Gastroesophageal sphincter (tissue), 4 donors: Measurements from ENCODE around the gene LTF. TPM values are rescaled to one million over a fixed set of nuclear protein-coding genes. Genes with fewer than 3 reads are reported as not detected.

Experiments
- ATAC-seq: fragments of 150-250 bp; one replicate; pipeline ENCODE4 v1.9.1; 2016; ENCODE audit warnings: mild to moderate bottlenecking, moderate library complexity
- H3K27ac ChIP-seq, 4 donors: fragments of 200-600 bp; sonication (generic) in 3 of 4; 1 replicate in 3 of 4; 2 replicates in 1 of 4; pipeline ENCODE4 v1.5.1; 2016 to 2019
- H3K27me3 ChIP-seq: fragments of 200-600 bp; sonication (generic); one replicate; pipeline ENCODE4 v1.5.1; 2019
- H3K36me3 ChIP-seq, 2 donors: fragments of 200-600 bp; sonication (generic); one replicate each; pipeline ENCODE4 v1.5.1; 2019; ENCODE audit warnings: control low read depth in 1 of 2
- H3K4me1 ChIP-seq, 3 donors: fragments of 200-600 bp; sonication (generic); 1 replicate in 2 of 3; 2 replicates in 1 of 3; pipeline ENCODE4 v1.5.1; 2016 to 2019; ENCODE audit warnings: control low read depth in 2 of 3
- H3K4me3 ChIP-seq, 2 donors: fragments of 200-600 bp; sonication (generic); one replicate each; pipeline ENCODE4 v1.5.1; 2019; ENCODE audit warnings: mild to moderate bottlenecking in 1 of 2, moderate library complexity in 1 of 2
- H3K9me3 ChIP-seq, 3 donors: fragments of 200-600 bp; sonication (generic); one replicate each; pipeline ENCODE4 v1.5.1; 2017 to 2019; ENCODE audit warnings: control low read depth in 2 of 3
- EP300 ChIP-seq: sonication (generic); formaldehyde crosslinking; IDR thresholded peaks from one replicate; pipeline ENCODE4 v1.6.1; 2017; ENCODE audit warnings: antibody characterized with exemption, mild to moderate bottlenecking
- POLR2A ChIP-seq, 2 donors: fragments of 450-650 bp; IDR thresholded peaks; one replicate each; pipeline ENCODE4 v1.6.1; 2017; ENCODE audit warnings: antibody characterized with exemption in 2 of 2, mild to moderate bottlenecking in 2 of 2, moderate library complexity in 1 of 2
- POLR2AphosphoS5 ChIP-seq: sonication (generic); formaldehyde crosslinking; IDR thresholded peaks from one replicate; pipeline ENCODE4 v1.6.1; 2017; ENCODE audit warnings: antibody characterized with exemption
- WGBS, 2 donors: methylation state at CpG; one replicate each; pipeline ENCODE4 v1.1.5; 2018; ENCODE audit warnings: low coverage in 1 of 2; 5-methylcytosine and 5-hydroxymethylcytosine counted together
- total RNA-seq, 4 donors: library from RNA; depleted of rRNA; stranded (reverse); fragments of >200 nt; gene quantifications; one replicate each; pipeline ENCODE4 v1.1.0, GENCODE V29; 2016
- TF ChIP-seq, protein P1 (sequence below), 4 experiments: fragments of 200-600 bp in 2 of 4; fragments of 450-650 bp in 2 of 4; sonication (generic) in 1 of 4; IDR thresholded peaks; one replicate each; pipeline ENCODE4 v1.5.1; 2017 to 2019; ENCODE audit warnings: antibody characterized with exemption in 4 of 4, mild to moderate bottlenecking in 2 of 4, moderate library complexity in 2 of 4

LTF gene
- total RNA-seq, 4 donors from 2014 or later = 1.2 to 198 (median 1.4) TPM

GRCh38 chr3:46400000-46400734, 64.5 kb downstream of the LTF start:
- peaks cover 0 to 5% (median 0%) of the 10 kb centered on the region in 3 donors for H3K4me1 ChIP-seq
- no peak for ATAC-seq
- WGBS, 2 donors = 48 to 66% methylated on average over 4 to 8 of the region's 8 CpGs

GRCh38 chr3:46399557-46399956, 65.1 kb downstream of the LTF start:
- no peak for ATAC-seq

More at GRCh38 chr3:46400000-46400734, 64.5 kb downstream of the LTF start:
- TF ChIP-seq EP300 (no peak), POLR2A (IDR thresholded peaks at IDR 0.05) (no peak), POLR2AphosphoS5 (no peak)
- TF ChIP-seq, protein P1, sequence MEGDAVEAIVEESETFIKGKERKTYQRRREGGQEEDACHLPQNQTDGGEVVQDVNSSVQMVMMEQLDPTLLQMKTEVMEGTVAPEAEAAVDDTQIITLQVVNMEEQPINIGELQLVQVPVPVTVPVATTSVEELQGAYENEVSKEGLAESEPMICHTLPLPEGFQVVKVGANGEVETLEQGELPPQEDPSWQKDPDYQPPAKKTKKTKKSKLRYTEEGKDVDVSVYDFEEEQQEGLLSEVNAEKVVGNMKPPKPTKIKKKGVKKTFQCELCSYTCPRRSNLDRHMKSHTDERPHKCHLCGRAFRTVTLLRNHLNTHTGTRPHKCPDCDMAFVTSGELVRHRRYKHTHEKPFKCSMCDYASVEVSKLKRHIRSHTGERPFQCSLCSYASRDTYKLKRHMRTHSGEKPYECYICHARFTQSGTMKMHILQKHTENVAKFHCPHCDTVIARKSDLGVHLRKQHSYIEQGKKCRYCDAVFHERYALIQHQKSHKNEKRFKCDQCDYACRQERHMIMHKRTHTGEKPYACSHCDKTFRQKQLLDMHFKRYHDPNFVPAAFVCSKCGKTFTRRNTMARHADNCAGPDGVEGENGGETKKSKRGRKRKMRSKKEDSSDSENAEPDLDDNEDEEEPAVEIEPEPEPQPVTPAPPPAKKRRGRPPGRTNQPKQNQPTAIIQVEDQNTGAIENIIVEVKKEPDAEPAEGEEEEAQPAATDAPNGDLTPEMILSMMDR (IDR thresholded peaks at IDR 0.05) = no peak
- Histone ChIP-seq H3K4me3 (no peak overlapping the region), H3K9me3 (no peaks in the 10 kb centered on the region), H3K27ac (no peak overlapping the region), H3K27me3 (no peaks in the 10 kb centered on the region), H3K36me3 (no peaks in the 10 kb centered on the region)

DNA sequence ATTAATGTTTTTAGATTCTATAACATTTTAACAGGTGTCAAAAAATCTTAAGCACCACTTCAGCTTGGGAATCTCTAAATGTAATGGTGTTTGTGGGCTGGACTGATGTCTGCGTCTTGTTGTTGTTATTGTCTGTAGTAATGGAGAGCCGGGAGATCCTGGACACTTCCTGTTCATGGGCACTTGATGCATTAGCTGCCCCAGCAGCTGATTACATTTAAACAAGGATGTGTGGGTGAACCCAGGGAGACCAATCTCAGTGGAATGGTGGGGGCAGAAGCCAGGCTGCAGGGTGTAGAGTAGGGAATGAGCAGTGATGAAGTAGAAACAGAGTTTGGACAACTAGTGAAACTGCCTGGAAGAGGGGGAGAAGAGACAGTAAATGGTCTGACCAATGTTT, 65.6 kb downstream of the LTF start:
- Histone ChIP-seq H3K36me3 (no peaks in the 10 kb centered on the region), H3K27ac (no peak overlapping the region), H3K27me3 (no peaks in the 10 kb centered on the region), H3K9me3 (no peaks in the 10 kb centered on the region), H3K4me3 (no peak overlapping the region), H3K4me1 (no peaks in the 10 kb centered on the region)
- TF ChIP-seq POLR2AphosphoS5 (no peak), POLR2A (IDR thresholded peaks at IDR 0.05) (no peak), EP300 (no peak)
- 42 to 57% methylated on average over 1 to 2 of the region's 2 CpGs for whole genome bisulfite sequencing, 2 donors
- ATAC-seq = no peak

More at GRCh38 chr3:46399557-46399956, 65.1 kb downstream of the LTF start:
- Histone ChIP-seq H3K36me3 (no peaks in the 10 kb centered on the region), H3K4me1 (no peaks in the 10 kb centered on the region), H3K27me3 (no peaks in the 10 kb centered on the region), H3K9me3 (no peaks in the 10 kb centered on the region), H3K4me3 (no peak overlapping the region), H3K27ac (no peak overlapping the region)
- no peak for TF ChIP-seq EP300
- TF ChIP-seq, protein P1 (IDR thresholded peaks at IDR 0.05) = no peak
- TF ChIP-seq POLR2AphosphoS5 = no peak
- no peak for TF ChIP-seq POLR2A (IDR thresholded peaks at IDR 0.05)
- 51 to 72% methylated on average over 2 of the region's 2 CpGs for WGBS, 2 donors

DNA sequence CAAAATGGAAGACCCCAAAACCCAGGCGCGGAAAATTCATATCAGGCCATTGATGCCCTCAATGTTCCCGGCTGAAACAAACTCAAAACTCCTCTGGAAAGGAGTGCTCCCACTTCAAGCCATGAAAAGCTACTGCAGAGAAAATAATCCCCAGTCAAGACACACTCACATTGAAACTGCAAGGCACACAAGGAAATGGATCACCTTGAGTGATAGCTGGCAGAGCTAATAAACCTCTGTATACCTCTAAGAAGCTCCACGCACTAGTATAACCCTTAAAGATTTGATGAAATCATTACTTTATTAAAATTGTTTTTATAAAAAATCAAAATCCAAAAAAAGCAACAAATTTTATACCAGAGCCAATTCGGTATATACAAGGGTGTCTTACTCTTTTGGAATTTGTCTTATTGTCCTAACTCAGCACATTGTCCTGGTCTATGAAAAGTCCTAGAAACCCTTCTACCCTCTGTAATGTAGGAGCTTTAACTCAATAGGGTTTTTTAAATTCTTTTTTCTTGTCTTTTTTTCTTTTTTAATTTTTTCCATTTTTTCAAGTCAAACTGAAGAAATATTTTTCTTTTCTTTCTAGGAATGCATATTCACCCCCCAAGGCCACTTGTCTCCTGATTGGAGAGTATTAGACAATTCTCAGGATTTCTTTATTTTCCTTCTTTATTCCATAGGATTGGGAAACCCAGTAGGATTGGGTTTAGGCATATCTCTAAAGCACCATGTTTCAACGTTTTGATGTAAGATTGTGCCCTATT, 66.3 kb downstream of the LTF start:
- no peaks in the 10 kb centered on the region for H3K36me3 ChIP-seq
- 84 to 87% methylated on average over 3 to 6 of the region's 6 CpGs for WGBS, 2 donors
- no peak overlapping the region for H3K4me3 ChIP-seq
- no peak for TF ChIP-seq POLR2A (IDR thresholded peaks at IDR 0.05)
- TF ChIP-seq, protein P1 (IDR thresholded peaks at IDR 0.05) = no peak
- no peak for TF ChIP-seq POLR2AphosphoS5
- no peak for TF ChIP-seq EP300
- H3K4me1 ChIP-seq = no peaks in the 10 kb centered on the region
- H3K27ac ChIP-seq = no peak overlapping the region
- H3K9me3 ChIP-seq = no peaks in the 10 kb centered on the region
- no peak for ATAC-seq
- no peaks in the 10 kb centered on the region for H3K27me3 ChIP-seq

DNA sequence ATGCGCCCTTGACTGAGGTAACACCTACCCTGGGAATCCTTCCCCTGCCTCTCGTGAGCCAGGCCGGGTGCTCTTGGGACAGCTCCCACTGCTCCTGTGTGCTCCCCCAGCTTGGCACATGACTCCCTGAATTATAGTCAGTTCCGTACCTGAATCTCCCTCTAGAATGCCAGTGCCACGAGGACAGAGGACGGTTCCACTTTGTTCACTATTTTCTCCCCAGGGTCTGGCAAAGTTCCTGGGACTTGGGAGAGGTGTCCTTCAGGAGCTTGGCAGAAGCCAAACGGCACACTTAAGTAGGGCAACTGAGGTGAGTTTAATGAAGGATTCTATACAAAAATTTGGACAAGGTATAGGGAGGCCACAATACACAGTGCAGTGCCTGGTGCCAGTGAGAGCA, 67.6 kb downstream of the LTF start:
- Histone ChIP-seq H3K27me3 (no peaks in the 10 kb centered on the region), H3K4me3 (no peak overlapping the region), H3K36me3 (no peaks in the 10 kb centered on the region), H3K27ac (no peak overlapping the region), H3K4me1 (no peaks in the 10 kb centered on the region), H3K9me3 (no peaks in the 10 kb centered on the region)
- no peak for TF ChIP-seq POLR2AphosphoS5
- TF ChIP-seq, protein P1 (IDR thresholded peaks at IDR 0.05) = no peak
- no peak for TF ChIP-seq EP300
- no peak for TF ChIP-seq POLR2A (IDR thresholded peaks at IDR 0.05)
- WGBS, 2 donors = 100% methylated on average over 2 of the region's 7 CpGs; no CpG with 5 or more reads in 1 of the 2 donors
- no peak for ATAC-seq
